Common myeloid progenitor, CD34-positive (primary cell): Measurements from ENCODE around the gene CPT1C.

Experiments used
- CTCF ChIA-PET: fragments of 350-600 bp; sonication (Branson Sonifier 250); formaldehyde crosslinking; loops from one replicate; lab custom pipeline; 2021; ENCODE audit warnings: antibody characterized with exemption; lab: Charles Lee
- POLR2A ChIA-PET: fragments of 350-600 bp; sonication (Branson Sonifier 250); formaldehyde crosslinking; loops from one replicate; lab custom pipeline; 2021; ENCODE audit warnings: antibody characterized with exemption; lab: Charles Lee
- DNase-seq, 3 donors: peaks; one replicate each; pipeline versions ENCODE4 v3.0.0 to v3.0.0-alpha.2; 2013
- H3K27ac ChIP-seq, 2 experiments: 1 replicate in 1 of 2; 2 replicates in 1 of 2; pipeline ENCODE4 v1.7.0; 2013; ENCODE audit warnings: inconsistent platforms in 2 of 2, low read length in 2 of 2, mild to moderate bottlenecking in 2 of 2, low read depth in 1 of 2, moderate library complexity in 1 of 2; ENCODE audit not compliant: severe bottlenecking in 2 of 2, insufficient read depth in 1 of 2, poor library complexity in 1 of 2
- H3K27me3 ChIP-seq, 5 experiments: replicated peaks in 2 of 5; 1 replicate in 3 of 5; 2 replicates in 2 of 5; pipeline versions ENCODE4 v1.6.1 to v1.7.0; 2013; ENCODE audit warnings: low read length in 4 of 5, mild to moderate bottlenecking in 2 of 5, moderate library complexity in 2 of 5, inconsistent platforms in 1 of 5; ENCODE audit not compliant: insufficient read depth in 5 of 5, control insufficient read depth in 4 of 5
- H3K36me3 ChIP-seq, 4 experiments: 1 replicate in 2 of 4; 2 replicates in 2 of 4; pipeline versions ENCODE4 v1.6.1 to v1.7.0; 2013; ENCODE audit warnings: low read length in 3 of 4, control low read depth in 1 of 4, mild to moderate bottlenecking in 1 of 4; ENCODE audit not compliant: control insufficient read depth in 4 of 4, insufficient read depth in 4 of 4
- H3K4me1 ChIP-seq, 4 experiments: 1 replicate in 3 of 4; 2 replicates in 1 of 4; pipeline versions ENCODE4 v1.6.1 to v1.7.1; 2013; ENCODE audit warnings: low read length in 3 of 4, mild to moderate bottlenecking in 3 of 4, control low read depth in 1 of 4, inconsistent platforms in 1 of 4, moderate library complexity in 1 of 4; ENCODE audit not compliant: control insufficient read depth in 4 of 4, insufficient read depth in 4 of 4; ENCODE audit errors: control extremely low read depth in 1 of 4
- H3K4me3 ChIP-seq, 7 experiments: 1 replicate in 4 of 7; 2 replicates in 3 of 7; pipeline versions ENCODE4 v1.5.1 to v1.7.0; 2013; ENCODE audit warnings: mild to moderate bottlenecking in 7 of 7, low read length in 6 of 7, moderate library complexity in 6 of 7, inconsistent platforms in 2 of 7, low read depth in 2 of 7, control low read depth in 1 of 7; ENCODE audit not compliant: insufficient read depth in 4 of 7, control insufficient read depth in 1 of 7; ENCODE audit errors: extremely low read depth in 1 of 7
- H3K9me3 ChIP-seq, 5 experiments: 1 replicate in 4 of 5; 2 replicates in 1 of 5; pipeline versions ENCODE4 v1.6.1 to v1.7.1; 2013; ENCODE audit warnings: low read length in 4 of 5, mild to moderate bottlenecking in 2 of 5, inconsistent platforms in 1 of 5, low read depth in 1 of 5, moderate library complexity in 1 of 5; ENCODE audit not compliant: control insufficient read depth in 4 of 5, insufficient read depth in 2 of 5; ENCODE audit errors: control extremely low read depth in 1 of 5
- WGBS: methylation state at CpG from one replicate; pipeline ENCODE4 v1.1.5; 2013; ENCODE audit not compliant: insufficient coverage; 5-methylcytosine and 5-hydroxymethylcytosine counted together

The CPT1C gene

DNA sequence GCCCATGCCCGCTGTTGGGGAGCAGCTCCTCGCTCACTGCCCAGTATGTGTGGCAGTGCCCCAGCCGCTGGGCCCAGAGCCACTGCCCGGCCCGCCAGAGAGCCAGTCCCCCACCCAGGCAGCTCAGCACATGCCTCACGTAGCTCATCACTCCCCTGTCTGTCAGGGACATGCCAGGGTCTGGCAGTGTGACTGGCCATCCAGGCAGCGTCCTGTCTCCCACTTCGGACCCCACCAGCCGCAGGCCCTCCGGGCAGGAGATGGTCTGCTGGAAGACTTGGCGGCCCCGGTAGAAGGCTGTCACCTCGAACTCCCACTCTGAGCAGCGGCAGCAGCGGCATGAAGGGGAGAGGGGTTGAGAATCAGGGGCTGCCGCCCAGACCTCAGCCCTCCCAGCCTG is 28.9 kb upstream of the CPT1C start:
- H3K9me3 ChIP-seq = no peaks in the 10 kb centered on the region
- no peak overlapping the region for H3K27ac ChIP-seq
- 95% methylated on average over 9 of the region's 16 CpGs for WGBS
- H3K36me3 ChIP-seq = peaks cover 17 to 61% (median 49%) of the 10 kb centered on the region in 4 experiments
- POLR2A ChIA-PET = no interaction called here
- no peak for DNase-seq
- CTCF ChIA-PET = interaction anchor here (1.0 to 1.3 kb wide), 4 partner anchors 9 to 19 kb away, joined by 3 read pairs; no protein-coding TSS in a partner anchor
- H3K4me3 ChIP-seq = no peak overlapping the region
- H3K4me1 ChIP-seq = peaks cover 3 to 33% (median 29%) of the 10 kb centered on the region in 4 experiments
- no peaks in the 10 kb centered on the region for H3K27me3 ChIP-seq

DNA sequence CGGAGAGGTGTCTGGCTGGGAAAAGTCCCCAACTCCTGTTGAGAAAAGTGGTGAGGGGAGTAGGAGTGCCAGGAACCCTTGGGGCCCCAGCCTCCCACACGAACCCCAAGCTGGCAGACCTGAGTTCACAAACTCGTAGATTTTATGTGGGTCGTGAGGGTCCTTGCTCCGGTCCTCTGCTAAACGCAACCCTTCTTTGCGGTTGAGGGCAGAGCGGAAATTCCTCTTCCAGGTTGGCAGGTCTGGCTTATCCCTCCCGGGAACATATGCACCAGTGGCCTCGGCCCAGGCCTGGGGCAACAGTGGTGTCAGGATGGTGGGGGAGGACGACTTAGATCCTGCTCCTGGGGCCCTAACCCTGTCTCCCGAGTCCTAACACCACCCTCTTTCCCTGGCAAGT is 27.7 kb upstream of the CPT1C start:
- ChIA-PET POLR2A (no interaction called here), CTCF (interaction anchor here (1.1 to 2.3 kb wide), 5 partner anchors 12 to 93 kb away, joined by 3 to 10 read pairs (median 3); no protein-coding TSS in a partner anchor)
- Histone ChIP-seq H3K4me3 (peak overlapping the region in 3 of 7 experiments; percentile 94 to 99 (median 98)), H3K4me1 (peaks cover 3 to 34% (median 30%) of the 10 kb centered on the region in 4 experiments), H3K27me3 (no peaks in the 10 kb centered on the region), H3K27ac (peak overlapping the region in 1 of 2 experiments; percentile 89), H3K36me3 (peaks cover 14 to 49% (median 39%) of the 10 kb centered on the region in 4 experiments), H3K9me3 (no peaks in the 10 kb centered on the region)
- WGBS = 97% methylated on average over 11 of the region's 12 CpGs
- no peak for DNase-seq

DNA sequence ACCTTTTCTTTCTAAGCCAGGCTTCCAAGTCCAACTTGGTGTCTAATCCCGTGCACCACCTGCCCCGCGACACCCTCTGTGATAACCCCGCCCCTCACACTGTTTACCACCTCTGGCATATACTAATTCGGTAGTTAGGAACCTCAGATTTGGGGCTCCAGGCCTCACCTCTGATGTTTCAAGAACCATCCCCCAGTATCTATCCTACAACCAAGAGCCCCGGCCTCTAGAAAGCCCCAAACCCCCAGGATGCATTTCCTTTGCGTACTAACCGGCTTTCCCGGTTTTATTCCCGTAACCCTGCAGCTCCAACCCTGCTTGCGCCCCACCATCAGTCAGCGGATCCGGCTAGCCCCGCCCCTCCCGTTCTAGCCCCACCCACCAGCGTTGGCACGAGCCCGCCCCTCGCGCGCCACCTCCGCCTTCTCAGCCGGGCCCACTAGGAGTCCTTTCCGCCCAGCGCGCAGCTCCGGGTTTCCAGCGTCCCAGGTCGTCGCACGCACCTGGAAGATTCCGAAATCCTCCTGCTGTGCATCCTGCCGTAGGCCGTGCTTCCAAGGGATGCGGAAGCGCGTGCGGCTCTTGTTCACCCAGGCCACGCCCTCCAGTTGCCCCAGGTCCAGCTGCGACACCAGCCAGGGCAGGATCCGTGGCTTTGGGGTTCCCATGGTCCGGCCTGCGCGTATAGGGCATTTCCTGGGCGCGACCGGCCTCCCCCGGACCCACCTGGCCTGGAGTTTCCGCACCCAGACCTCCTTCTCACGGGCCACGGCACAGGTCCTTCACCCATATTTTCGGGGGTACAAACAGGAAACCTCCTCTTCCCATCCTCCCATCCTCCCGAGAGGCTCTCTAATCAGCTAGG is 26.5 kb upstream of the CPT1C start:
- ChIA-PET POLR2A (interaction anchor here (0.5 to 2.5 kb wide), 5 partner anchors 12 to 1162 kb away, joined by 3 to 8 read pairs (median 5); partner anchors contain the start of genes RRAS and SCAF1), CTCF (interaction anchor here (1.2 to 2.7 kb wide), 5 partner anchors 9 to 94 kb away, joined by 3 to 10 read pairs (median 6); no protein-coding TSS in a partner anchor)
- Histone ChIP-seq H3K36me3 (peaks cover 10 to 41% (median 31%) of the 10 kb centered on the region in 4 experiments), H3K4me1 (peaks cover 3 to 34% (median 30%) of the 10 kb centered on the region in 4 experiments), H3K27ac (peak overlapping the region; percentile 55 to 89), H3K9me3 (no peaks in the 10 kb centered on the region), H3K27me3 (no peaks in the 10 kb centered on the region), H3K4me3 (peak overlapping the region; percentile 84 to 99 (median 96))
- under 1% methylated on average over 53 of the region's 53 CpGs for WGBS
- DNase-seq = peak; percentile 63 to 79 (median 78)

DNA sequence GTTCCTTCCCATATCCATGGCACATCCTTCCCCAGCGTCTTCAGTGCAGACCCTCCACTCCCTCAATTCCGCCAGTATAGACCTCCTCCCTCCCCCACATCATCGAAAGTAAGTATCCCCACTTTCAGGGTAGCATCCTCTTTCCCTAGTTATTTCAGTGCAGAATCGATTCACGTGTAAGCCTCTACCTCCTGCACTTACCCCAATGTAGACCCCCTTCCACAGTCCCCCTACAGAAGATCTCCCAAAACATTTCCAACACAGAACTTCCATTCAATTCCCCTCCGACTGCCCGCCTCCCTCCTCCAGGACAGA is 25.9 kb upstream of the CPT1C start:
- Histone ChIP-seq H3K9me3 (no peaks in the 10 kb centered on the region), H3K27ac (peak overlapping the region; percentile 55 to 89), H3K4me3 (peak overlapping the region; percentile 84 to 99 (median 96)), H3K27me3 (no peaks in the 10 kb centered on the region), H3K36me3 (peaks cover 10 to 41% (median 27%) of the 10 kb centered on the region in 4 experiments), H3K4me1 (peaks cover 3 to 34% (median 30%) of the 10 kb centered on the region in 4 experiments)
- CTCF ChIA-PET = interaction anchor here (1.0 to 2.7 kb wide), 4 partner anchors 8 to 22 kb away, joined by 3 to 10 read pairs (median 8); no protein-coding TSS in a partner anchor
- POLR2A ChIA-PET = interaction anchor here (1.4 to 2.5 kb wide), 4 partner anchors 11 to 69 kb away, joined by 3 to 8 read pairs (median 6); partner anchors contain the start of genes RRAS and SCAF1
- 0% methylated on average over 7 of the region's 7 CpGs for WGBS
- DNase-seq = no peak

DNA sequence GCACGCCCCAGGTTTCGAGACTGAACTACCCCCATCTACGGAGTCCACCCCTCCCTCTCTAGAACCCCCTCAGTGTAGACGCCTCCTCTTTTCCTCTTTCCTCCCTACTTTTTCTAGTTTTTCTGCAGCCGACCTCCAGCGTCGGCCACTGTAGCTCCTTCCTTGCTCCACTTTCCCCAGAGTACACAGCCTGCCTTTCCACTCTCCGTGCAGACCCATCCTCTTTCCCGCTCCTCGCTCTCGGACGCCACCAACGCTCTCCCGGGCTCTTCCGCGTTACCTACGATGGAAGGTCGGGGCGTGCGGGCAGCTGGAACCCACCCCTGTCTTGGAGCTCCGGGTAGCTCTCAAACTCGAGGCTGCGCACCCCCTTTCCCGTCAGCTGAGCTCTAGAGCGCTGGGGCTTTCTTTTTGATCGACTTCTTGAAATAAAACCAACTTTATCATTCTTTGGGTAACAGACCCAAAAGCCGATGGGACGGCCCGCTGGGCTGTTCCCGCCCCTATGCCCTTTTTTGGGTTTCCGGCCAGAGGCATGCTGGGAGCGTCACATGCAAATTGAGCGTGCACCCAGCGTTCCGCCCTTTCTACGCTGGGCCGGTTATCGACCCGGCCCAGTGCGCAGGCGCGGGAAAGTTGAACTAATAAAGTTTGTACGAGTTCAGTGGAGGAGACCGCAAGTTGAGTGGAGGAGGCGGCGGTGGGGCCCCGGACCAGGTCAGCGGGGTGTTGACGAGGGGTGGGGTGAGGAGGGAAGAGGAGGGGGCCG is 25.4 kb upstream of the CPT1C start, which contains the start of the genes BCL2L12 and IRF3:
Gene BCL2L12 (plus strand): TSS at position 583 of the 769 bp plus-strand sequence. CDS start 760 bp downstream, outside the sequence.
Gene IRF3 (minus strand): TSS at position 507 of the 769 bp plus-strand sequence. CDS start 1,019 bp downstream, outside the sequence.
- Histone ChIP-seq H3K4me1 (peaks cover 3 to 34% (median 30%) of the 10 kb centered on the region in 4 experiments), H3K4me3 (peak within 1 kb of the TSS; percentile 84 to 99 (median 96)), H3K9me3 (no peaks in the 10 kb centered on the region), H3K27me3 (no peaks in the 10 kb centered on the region), H3K27ac (peak within 1 kb of the TSS; percentile 61 to 89), H3K36me3 (peaks cover 10 to 39% (median 23%) of the 10 kb centered on the region in 4 experiments)
- peak; percentile 95 to 98 (median 97) for DNase-seq
- CTCF ChIA-PET = interaction anchor here (1.0 to 2.7 kb wide), 3 partner anchors 8 to 22 kb away, joined by 3 to 10 read pairs (median 6); no protein-coding TSS in a partner anchor
- POLR2A ChIA-PET = interaction anchor here (1.4 to 2.5 kb wide), 3 partner anchors 11 to 25 kb away, joined by 5 to 8 read pairs (median 7); partner anchors contain the start of genes RRAS and SCAF1
- under 1% methylated on average over 43 of the region's 50 CpGs for WGBS

GRCh38 chr19:49666120-49666444 is 24.8 kb upstream of the CPT1C start:
- Histone ChIP-seq H3K27me3 (no peaks in the 10 kb centered on the region), H3K9me3 (no peaks in the 10 kb centered on the region), H3K36me3 (peaks cover 8 to 35% (median 19%) of the 10 kb centered on the region in 4 experiments), H3K4me3 (peak overlapping the region; percentile 84 to 99 (median 96)), H3K27ac (peak overlapping the region; percentile 61 to 89), H3K4me1 (peaks cover 3 to 34% (median 30%) of the 10 kb centered on the region in 4 experiments)
- WGBS = 0% methylated on average over 7 of the region's 9 CpGs
- CTCF ChIA-PET = interaction anchor here (0.7 to 2.7 kb wide), 3 partner anchors 8 to 10 kb away, joined by 3 to 6 read pairs (median 3); no protein-coding TSS in a partner anchor
- POLR2A ChIA-PET = interaction anchor here (1.4 to 2.5 kb wide), 2 partner anchors 24 to 25 kb away, joined by 5 to 8 read pairs; partner anchors contain the start of genes RRAS and SCAF1
- DNase-seq = no peak
